Effector memory CD4-positive, alpha-beta T cell (primary cell): Measurements from ENCODE around the gene TOPBP1.
A peak's percentile ranks its signal among the peaks of the same experiment; 100 is the strongest.

Source experiments
- DNase-seq, 3 donors: peaks; one replicate each; pipeline ENCODE4 v3.0.0-alpha.2; 2020
- H3K27ac ChIP-seq: 2 replicates; pipeline ENCODE4 v1.7.0; 2013; ENCODE audit warnings: mild to moderate bottlenecking, low read length, moderate library complexity; ENCODE audit not compliant: insufficient read depth, poor library complexity, severe bottlenecking
- H3K27me3 ChIP-seq: replicated peaks from 2 replicates; pipeline ENCODE4 v1.7.0; 2013; ENCODE audit warnings: mild to moderate bottlenecking, low read length; ENCODE audit not compliant: insufficient read depth, control insufficient read depth, poor library complexity, severe bottlenecking
- H3K36me3 ChIP-seq: 2 replicates; pipeline ENCODE4 v1.7.0; 2013; ENCODE audit warnings: mild to moderate bottlenecking, low read length, moderate library complexity; ENCODE audit not compliant: control insufficient read depth, insufficient read depth
- H3K4me1 ChIP-seq: 2 replicates; pipeline ENCODE4 v1.7.0; 2013; ENCODE audit warnings: low read length, mild to moderate bottlenecking; ENCODE audit not compliant: control insufficient read depth, insufficient read depth, poor library complexity, severe bottlenecking
- H3K4me3 ChIP-seq: 2 replicates; pipeline ENCODE4 v1.7.0; 2013; ENCODE audit warnings: low read length, low read depth, mild to moderate bottlenecking; ENCODE audit not compliant: insufficient read depth, poor library complexity, severe bottlenecking
- H3K9me3 ChIP-seq: 2 replicates; pipeline ENCODE4 v1.7.0; 2013; ENCODE audit warnings: mild to moderate bottlenecking, low read length, moderate library complexity; ENCODE audit not compliant: control insufficient read depth

TOPBP1 gene

GRCh38 chr3:133591271-133591742 lies 70.4 kb downstream of the TOPBP1 start:
- H3K4me3 ChIP-seq: no peak overlapping the region
- no peak overlapping the region for H3K27ac ChIP-seq
- H3K27me3 ChIP-seq: no peaks in the 10 kb centered on the region
- H3K36me3 ChIP-seq: peaks cover 35% of the 10 kb centered on the region
- H3K9me3 ChIP-seq: no peaks in the 10 kb centered on the region
- H3K4me1 ChIP-seq: no peaks in the 10 kb centered on the region
- DNase-seq: no peak

- peaks cover 53% of the 10 kb centered on the region for H3K36me3 ChIP-seq
- no peaks in the 10 kb centered on the region for H3K4me1 ChIP-seq
- H3K4me3 ChIP-seq: no peak overlapping the region
- no peak for DNase-seq
- no peaks in the 10 kb centered on the region for H3K9me3 ChIP-seq
- no peak overlapping the region for H3K27ac ChIP-seq
- no peaks in the 10 kb centered on the region for H3K27me3 ChIP-seq
These were observed 72.2 kb downstream of the TOPBP1 start for GRCh38 chr3:133589503-133589902.

- H3K27me3 ChIP-seq: no peaks in the 10 kb centered on the region
- H3K4me3 ChIP-seq: no peak overlapping the region
- no peak overlapping the region for H3K27ac ChIP-seq
- peaks cover 58% of the 10 kb centered on the region for H3K36me3 ChIP-seq
- no peaks in the 10 kb centered on the region for H3K9me3 ChIP-seq
- no peak for DNase-seq
- no peaks in the 10 kb centered on the region for H3K4me1 ChIP-seq
These were observed 72.8 kb downstream of the TOPBP1 start for GRCh38 chr3:133588784-133589465.

GRCh38 chr3:133588035-133588434 lies 73.7 kb downstream of the TOPBP1 start:
- Histone ChIP-seq H3K9me3 (no peaks in the 10 kb centered on the region), H3K27ac (no peak overlapping the region), H3K4me1 (no peaks in the 10 kb centered on the region), H3K4me3 (no peak overlapping the region), H3K27me3 (no peaks in the 10 kb centered on the region), H3K36me3 (peaks cover 67% of the 10 kb centered on the region)
- DNase-seq: no peak

GRCh38 chr3:133583396-133583795 lies 78.3 kb downstream of the TOPBP1 start:
- peaks cover 67% of the 10 kb centered on the region for H3K36me3 ChIP-seq
- no peak for DNase-seq

GRCh38 chr3:133578548-133579191 lies 83.1 kb downstream of the TOPBP1 start:
- no peak for DNase-seq
- H3K4me1 ChIP-seq: peaks cover 44% of the 10 kb centered on the region

More at GRCh38 chr3:133583396-133583795, 78.3 kb downstream of the TOPBP1 start:
- H3K27me3 ChIP-seq: no peaks in the 10 kb centered on the region
- H3K27ac ChIP-seq: no peak overlapping the region
- H3K9me3 ChIP-seq: no peaks in the 10 kb centered on the region
- no peak overlapping the region for H3K4me3 ChIP-seq
- H3K4me1 ChIP-seq: peaks cover 12% of the 10 kb centered on the region

GRCh38 chr3:133576169-133576568 lies 85.6 kb downstream of the TOPBP1 start:
- Histone ChIP-seq H3K27ac (peak overlapping the region; percentile 11), H3K4me3 (peak overlapping the region; percentile 20), H3K9me3 (no peaks in the 10 kb centered on the region), H3K36me3 (peaks cover 14% of the 10 kb centered on the region), H3K27me3 (no peaks in the 10 kb centered on the region), H3K4me1 (peaks cover 51% of the 10 kb centered on the region)
- DNase-seq: no peak

More at GRCh38 chr3:133578548-133579191, 83.1 kb downstream of the TOPBP1 start:
- H3K9me3 ChIP-seq: no peaks in the 10 kb centered on the region
- peaks cover 29% of the 10 kb centered on the region for H3K36me3 ChIP-seq
- H3K27ac ChIP-seq: no peak overlapping the region
- H3K27me3 ChIP-seq: no peaks in the 10 kb centered on the region
- H3K4me3 ChIP-seq: no peak overlapping the region

- peak overlapping the region; percentile 69 for H3K4me3 ChIP-seq
These were observed 86.7 kb downstream of the TOPBP1 start for GRCh38 chr3:133575086-133575485.

GRCh38 chr3:133574260-133574881 lies 87.4 kb downstream of the TOPBP1 start:
- Histone ChIP-seq H3K27me3 (no peaks in the 10 kb centered on the region), H3K4me1 (peaks cover 51% of the 10 kb centered on the region)

More at GRCh38 chr3:133575086-133575485, 86.7 kb downstream of the TOPBP1 start:
- no peak for DNase-seq
- no peaks in the 10 kb centered on the region for H3K9me3 ChIP-seq
- H3K27ac ChIP-seq: peak overlapping the region; percentile 91
- H3K36me3 ChIP-seq: peaks cover 14% of the 10 kb centered on the region
- H3K4me1 ChIP-seq: peaks cover 51% of the 10 kb centered on the region
- H3K27me3 ChIP-seq: no peaks in the 10 kb centered on the region

More at GRCh38 chr3:133574260-133574881, 87.4 kb downstream of the TOPBP1 start:
- Histone ChIP-seq H3K4me3 (peak overlapping the region; percentile 69), H3K27ac (peak overlapping the region; percentile 91), H3K36me3 (peaks cover 11% of the 10 kb centered on the region), H3K9me3 (no peaks in the 10 kb centered on the region)
- peak; percentile 61 to 64 (median 61) for DNase-seq
